ENCODE measurements around the gene STEAP3. TPM values are rescaled to one million over a fixed set of nuclear protein-coding genes. Genes with fewer than 3 reads are reported as not detected.

STEAP3 gene
- total and polyA plus RNA-seq, 2 donors (not counting 3 experiments of a cell fraction or from before 2014, with no cell fraction given), result 8.6 to 17.4 TPM

DNA sequence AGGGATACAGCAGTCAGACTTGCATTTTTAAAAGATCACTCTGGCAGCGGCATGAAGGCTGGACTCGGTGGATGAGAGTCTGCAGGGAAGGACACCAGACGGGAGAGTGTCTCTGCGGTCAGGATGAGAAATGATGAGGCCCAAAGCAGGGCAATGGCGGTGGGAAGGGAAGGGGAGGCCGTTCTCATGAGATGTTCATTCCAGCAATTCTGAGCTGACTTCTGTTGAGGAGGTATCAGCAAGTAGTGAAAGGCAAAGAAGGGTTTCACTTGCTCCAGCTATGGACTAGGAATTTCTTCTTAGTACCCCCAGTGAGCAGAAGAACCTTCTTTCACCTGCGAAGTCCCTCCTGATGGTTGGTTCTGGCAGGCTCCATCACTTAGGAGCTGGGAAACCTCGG, 63.0 kb downstream of the STEAP3 start:
- no peak overlapping the region for H3K4me2 ChIP-seq (ENCODE audit: insufficient read depth, low read length)
- ChIA-PET CTCF (no interaction called here), POLR2A (no interaction called here)
- intact Hi-C loops (cut with micrococcal nuclease) (no loop called here), dilution Hi-C loops (cut with MboI; ENCODE audit: extremely low pct_ligation_motif_present, low sequenced_read_pairs) (no loop called here)
- no peak overlapping the region for H3K27ac ChIP-seq (ENCODE audit: insufficient read depth, low read depth, low read length)
- no TSS peak for BruUV-seq (replicated peaks)
- no peaks in the 10 kb centered on the region for H4K20me1 ChIP-seq (replicated peaks; ENCODE audit: control insufficient read depth, extremely low read depth, insufficient read depth, low read length)
- H3K9me3 ChIP-seq (replicated peaks; ENCODE audit: control insufficient read depth, insufficient read depth, low read length), result no peaks in the 10 kb centered on the region
- no peak overlapping the region for H3K4me3 ChIP-seq (replicated peaks in 1 of 3; ENCODE audit: insufficient read depth in 1 of 3, low read depth in 1 of 3, low read length in 3 of 3)
- H3K36me3 ChIP-seq (ENCODE audit: control insufficient read depth in 2 of 2, extremely low read depth in 1 of 2, insufficient read depth in 2 of 2, low read length in 2 of 2), result no peaks in the 10 kb centered on the region
- no peak overlapping the region for H3K9ac ChIP-seq (replicated peaks; ENCODE audit: extremely low read depth, insufficient read depth, low read length)
- no peaks in the 10 kb centered on the region for H3K79me2 ChIP-seq (ENCODE audit: control insufficient read depth, insufficient read depth, low read length)
- FAIRE-seq, result no peak
- H3K9me1 ChIP-seq (replicated peaks; ENCODE audit: control insufficient read depth, extremely low read depth, insufficient read depth, low read length), result no peaks in the 10 kb centered on the region
- no peaks in the 10 kb centered on the region for H3K4me1 ChIP-seq (ENCODE audit: control insufficient read depth, extremely low read depth, insufficient read depth, low read length)
- H2AFZ ChIP-seq (ENCODE audit: low read depth, low read length), result no peak overlapping the region
- DNase-seq (ENCODE audit: low read depth, low spot score), result no peak
- H3K27me3 ChIP-seq (ENCODE audit: control insufficient read depth in 2 of 2, insufficient read depth in 2 of 2, low read length in 2 of 2), result no peaks in the 10 kb centered on the region
- TF ChIP-seq, protein P1, sequence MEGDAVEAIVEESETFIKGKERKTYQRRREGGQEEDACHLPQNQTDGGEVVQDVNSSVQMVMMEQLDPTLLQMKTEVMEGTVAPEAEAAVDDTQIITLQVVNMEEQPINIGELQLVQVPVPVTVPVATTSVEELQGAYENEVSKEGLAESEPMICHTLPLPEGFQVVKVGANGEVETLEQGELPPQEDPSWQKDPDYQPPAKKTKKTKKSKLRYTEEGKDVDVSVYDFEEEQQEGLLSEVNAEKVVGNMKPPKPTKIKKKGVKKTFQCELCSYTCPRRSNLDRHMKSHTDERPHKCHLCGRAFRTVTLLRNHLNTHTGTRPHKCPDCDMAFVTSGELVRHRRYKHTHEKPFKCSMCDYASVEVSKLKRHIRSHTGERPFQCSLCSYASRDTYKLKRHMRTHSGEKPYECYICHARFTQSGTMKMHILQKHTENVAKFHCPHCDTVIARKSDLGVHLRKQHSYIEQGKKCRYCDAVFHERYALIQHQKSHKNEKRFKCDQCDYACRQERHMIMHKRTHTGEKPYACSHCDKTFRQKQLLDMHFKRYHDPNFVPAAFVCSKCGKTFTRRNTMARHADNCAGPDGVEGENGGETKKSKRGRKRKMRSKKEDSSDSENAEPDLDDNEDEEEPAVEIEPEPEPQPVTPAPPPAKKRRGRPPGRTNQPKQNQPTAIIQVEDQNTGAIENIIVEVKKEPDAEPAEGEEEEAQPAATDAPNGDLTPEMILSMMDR (IDR thresholded peaks at IDR 0.05; ENCODE audit: extremely low read depth in 1 of 2, insufficient read depth in 1 of 2, low read depth in 1 of 2, low read length in 2 of 2), result no peak
- TF ChIP-seq GATA2 (IDR thresholded peaks at IDR 0.05; ENCODE audit: insufficient read depth, insufficient read length, low read depth, low read length) (no peak), MYC (IDR thresholded peaks at IDR 0.05; ENCODE audit: low read depth, low read length) (no peak), FOS (IDR thresholded peaks at IDR 0.05; ENCODE audit: borderline replicate concordance, insufficient read depth, low read length) (no peak), POLR2AphosphoS5 (IDR thresholded peaks at IDR 0.05; ENCODE audit: insufficient read depth, low read depth, low read length) (no peak), POLR2A (IDR thresholded peaks at IDR 0.05; ENCODE audit: low read depth, low read length) (no peak), JUN (IDR thresholded peaks at IDR 0.05; ENCODE audit: borderline replicate concordance, insufficient read depth, insufficient read length, low read depth) (no peak)
- TF ChIP-seq, protein P2, sequence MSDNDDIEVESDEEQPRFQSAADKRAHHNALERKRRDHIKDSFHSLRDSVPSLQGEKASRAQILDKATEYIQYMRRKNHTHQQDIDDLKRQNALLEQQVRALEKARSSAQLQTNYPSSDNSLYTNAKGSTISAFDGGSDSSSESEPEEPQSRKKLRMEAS (IDR thresholded peaks at IDR 0.05; ENCODE audit: insufficient read depth, insufficient read length), result no peak
